HepG2 (cell line): ENCODE data around the gene SLC23A3. TPM values are rescaled to one million over a fixed set of nuclear protein-coding genes. Genes with fewer than 3 reads are reported as not detected.

ENCODE experiments used
- BRF2 ChIP-seq: sonication (generic); formaldehyde crosslinking; IDR thresholded peaks from 2 replicates; pipeline ENCODE4 v1.8.1; 2022; ENCODE audit warnings: mild to moderate bottlenecking, missing genetic modification reagents
- ETV5 ChIP-seq: IDR thresholded peaks from 2 replicates; pipeline ENCODE4 v1.6.1; 2018; ENCODE audit warnings: missing biosample characterization, missing genetic modification reagents, inconsistent platforms, borderline replicate concordance
- FOXC1 ChIP-seq: sonication (generic); formaldehyde crosslinking; IDR thresholded peaks from 2 replicates; pipeline ENCODE4 v1.8.0; 2022; ENCODE audit warnings: mild to moderate bottlenecking, missing genetic modification reagents, borderline replicate concordance
- KIAA2018 ChIP-seq: sonication (generic); formaldehyde crosslinking; IDR thresholded peaks from 2 replicates; pipeline ENCODE4 v1.5.0; 2020; ENCODE audit warnings: mild to moderate bottlenecking, missing genetic modification reagents, borderline replicate concordance
- ZFP91 ChIP-seq: sonication (generic); formaldehyde crosslinking; IDR thresholded peaks from 2 replicates; pipeline ENCODE4 v1.9.0; 2022; ENCODE audit warnings: missing genetic modification reagents, mild to moderate bottlenecking, borderline replicate concordance
- ZNF761 ChIP-seq: sonication (generic); formaldehyde crosslinking; conservative IDR thresholded peaks from 2 replicates; pipeline ENCODE4 v1.4.0; 2020; ENCODE audit warnings: mild to moderate bottlenecking, missing genetic modification reagents
- ZNF772 ChIP-seq: sonication (generic); formaldehyde crosslinking; IDR thresholded peaks from 2 replicates; pipeline ENCODE4 v1.5.0; 2020; ENCODE audit warnings: mild to moderate bottlenecking, missing genetic modification reagents
- polyA plus RNA-seq, 8 experiments: library from polyadenylated mRNA; depleted of rRNA in 3 of 8; stranded (reverse) in 7 of 8; unstranded in 1 of 8; fragments of >200 nt; fragmentation: Illumina TruSeq in 4 of 8; extraction: Trizol in 4 of 8; gene quantifications; 2 replicates each; pipeline versions ENCODE4 v1.2.1 to v1.2.3, GENCODE V29; 2011 to 2016; ENCODE audit warnings: low read depth in 4 of 8, missing spikeins in 1 of 8, mixed read lengths in 1 of 8; ENCODE audit not compliant: insufficient read depth in 1 of 8
- total RNA-seq, 5 experiments: library from RNA; depleted of rRNA; stranded (reverse); fragments of >200 nt; fragmentation: Illumina TruSeq; extraction: Trizol; gene quantifications; 2 replicates each; pipeline ENCODE4 v1.2.3, GENCODE V29; 2016; ENCODE audit warnings: low read depth in 1 of 5
- TF ChIP-seq, protein P1 (sequence below): sonication (generic); formaldehyde crosslinking; IDR thresholded peaks from 2 replicates; pipeline ENCODE4 v1.5.1; 2020; ENCODE audit warnings: mild to moderate bottlenecking, missing genetic modification reagents, moderate library complexity
- TF ChIP-seq, protein P2 (sequence below): sonication (generic); formaldehyde crosslinking; IDR thresholded peaks from 2 replicates; pipeline ENCODE4 v1.4.0; 2020; ENCODE audit warnings: missing genetic modification reagents

SLC23A3 gene
- total and polyA plus RNA-seq, 2 of the 13 experiments (the other 11 are each of a cell fraction or from before 2014, with no cell fraction given): 0.38 to 0.78 TPM

DNA sequence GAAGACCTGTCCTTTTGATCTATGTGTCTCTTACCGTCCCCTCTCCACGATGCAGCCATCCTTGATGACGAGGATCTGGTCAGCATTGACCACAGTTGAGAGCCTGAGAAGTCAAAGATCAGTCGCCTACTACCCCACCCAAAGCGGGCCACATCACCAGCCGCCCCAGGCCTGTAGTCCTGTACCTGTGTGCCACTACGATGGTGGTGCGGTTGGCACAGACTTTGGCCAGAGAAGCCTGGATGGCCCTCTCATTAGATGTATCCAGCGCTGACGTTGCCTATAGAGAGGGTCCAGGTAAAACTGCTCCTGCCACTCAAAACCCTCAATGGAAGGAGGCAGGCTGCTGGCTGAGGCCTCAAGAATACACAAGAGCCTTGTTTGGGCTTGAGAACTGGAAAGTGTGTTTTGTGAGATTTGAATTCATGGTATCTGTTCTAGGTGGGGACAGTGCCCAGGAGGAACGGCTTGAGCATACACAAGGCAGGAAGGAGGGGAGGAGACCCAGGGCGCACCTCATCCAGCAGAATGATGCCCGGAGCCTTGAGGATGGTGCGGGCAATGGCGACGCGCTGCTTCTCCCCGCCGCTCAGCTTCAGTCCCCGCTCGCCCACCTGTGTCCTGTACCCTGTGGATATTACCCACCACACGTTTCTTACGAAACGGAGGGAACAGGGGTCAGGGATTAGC, 40.5 kb upstream of the SLC23A3 start (continued):
- TF ChIP-seq, protein P1, sequence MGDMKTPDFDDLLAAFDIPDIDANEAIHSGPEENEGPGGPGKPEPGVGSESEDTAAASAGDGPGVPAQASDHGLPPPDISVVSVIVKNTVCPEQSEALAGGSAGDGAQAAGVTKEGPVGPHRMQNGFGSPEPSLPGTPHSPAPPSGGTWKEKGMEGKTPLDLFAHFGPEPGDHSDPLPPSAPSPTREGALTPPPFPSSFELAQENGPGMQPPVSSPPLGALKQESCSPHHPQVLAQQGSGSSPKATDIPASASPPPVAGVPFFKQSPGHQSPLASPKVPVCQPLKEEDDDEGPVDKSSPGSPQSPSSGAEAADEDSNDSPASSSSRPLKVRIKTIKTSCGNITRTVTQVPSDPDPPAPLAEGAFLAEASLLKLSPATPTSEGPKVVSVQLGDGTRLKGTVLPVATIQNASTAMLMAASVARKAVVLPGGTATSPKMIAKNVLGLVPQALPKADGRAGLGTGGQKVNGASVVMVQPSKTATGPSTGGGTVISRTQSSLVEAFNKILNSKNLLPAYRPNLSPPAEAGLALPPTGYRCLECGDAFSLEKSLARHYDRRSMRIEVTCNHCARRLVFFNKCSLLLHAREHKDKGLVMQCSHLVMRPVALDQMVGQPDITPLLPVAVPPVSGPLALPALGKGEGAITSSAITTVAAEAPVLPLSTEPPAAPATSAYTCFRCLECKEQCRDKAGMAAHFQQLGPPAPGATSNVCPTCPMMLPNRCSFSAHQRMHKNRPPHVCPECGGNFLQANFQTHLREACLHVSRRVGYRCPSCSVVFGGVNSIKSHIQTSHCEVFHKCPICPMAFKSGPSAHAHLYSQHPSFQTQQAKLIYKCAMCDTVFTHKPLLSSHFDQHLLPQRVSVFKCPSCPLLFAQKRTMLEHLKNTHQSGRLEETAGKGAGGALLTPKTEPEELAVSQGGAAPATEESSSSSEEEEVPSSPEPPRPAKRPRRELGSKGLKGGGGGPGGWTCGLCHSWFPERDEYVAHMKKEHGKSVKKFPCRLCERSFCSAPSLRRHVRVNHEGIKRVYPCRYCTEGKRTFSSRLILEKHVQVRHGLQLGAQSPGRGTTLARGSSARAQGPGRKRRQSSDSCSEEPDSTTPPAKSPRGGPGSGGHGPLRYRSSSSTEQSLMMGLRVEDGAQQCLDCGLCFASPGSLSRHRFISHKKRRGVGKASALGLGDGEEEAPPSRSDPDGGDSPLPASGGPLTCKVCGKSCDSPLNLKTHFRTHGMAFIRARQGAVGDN: peak; percentile 37; the same call in 1 of the 2 replicates
- no peak for TF ChIP-seq BRF2 (CRISPR knock-in tag)
- no peak for TF ChIP-seq ZNF772 (CRISPR knock-in tag)
- no peak for TF ChIP-seq KIAA2018 (CRISPR knock-in tag)
- TF ChIP-seq ZFP91 (CRISPR knock-in tag): 0 out of 2 replicates have a peak, but pooled peaks have one; percentile 15
- no peak for TF ChIP-seq ZNF761 (CRISPR knock-in tag)
- TF ChIP-seq ETV5 (CRISPR knock-in tag): no peak
- TF ChIP-seq, protein P2, sequence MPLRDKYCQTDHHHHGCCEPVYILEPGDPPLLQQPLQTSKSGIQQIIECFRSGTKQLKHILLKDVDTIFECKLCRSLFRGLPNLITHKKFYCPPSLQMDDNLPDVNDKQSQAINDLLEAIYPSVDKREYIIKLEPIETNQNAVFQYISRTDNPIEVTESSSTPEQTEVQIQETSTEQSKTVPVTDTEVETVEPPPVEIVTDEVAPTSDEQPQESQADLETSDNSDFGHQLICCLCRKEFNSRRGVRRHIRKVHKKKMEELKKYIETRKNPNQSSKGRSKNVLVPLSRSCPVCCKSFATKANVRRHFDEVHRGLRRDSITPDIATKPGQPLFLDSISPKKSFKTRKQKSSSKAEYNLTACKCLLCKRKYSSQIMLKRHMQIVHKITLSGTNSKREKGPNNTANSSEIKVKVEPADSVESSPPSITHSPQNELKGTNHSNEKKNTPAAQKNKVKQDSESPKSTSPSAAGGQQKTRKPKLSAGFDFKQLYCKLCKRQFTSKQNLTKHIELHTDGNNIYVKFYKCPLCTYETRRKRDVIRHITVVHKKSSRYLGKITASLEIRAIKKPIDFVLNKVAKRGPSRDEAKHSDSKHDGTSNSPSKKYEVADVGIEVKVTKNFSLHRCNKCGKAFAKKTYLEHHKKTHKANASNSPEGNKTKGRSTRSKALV: no peak
- TF ChIP-seq FOXC1 (CRISPR knock-in tag): no peak
